Small intestine (tissue), 7 donors: Measurements from ENCODE around the gene FAAP100. TPM values are rescaled to one million over a fixed set of nuclear protein-coding genes. Genes with fewer than 3 reads are reported as not detected.
A peak's percentile ranks its signal among the peaks of the same experiment; 100 is the strongest.

Source experiments
- DNase-seq, 2 donors: peaks; one replicate each; pipeline versions ENCODE4 v3.0.0 to v3.0.0-alpha.2; 2013
- FAIRE-seq: peaks from 2 replicates; lab custom pipeline; 2012; peaks lifted over from hg19 to GRCh38; lab: Jason Lieb, UNC
- H3K27ac ChIP-seq, 3 donors: one replicate each; pipeline ENCODE4 v1.5.1; 2013; ENCODE audit warnings: low read length in 2 of 3, mild to moderate bottlenecking in 2 of 3, control low read depth in 1 of 3, inconsistent platforms in 1 of 3, low read depth in 1 of 3, moderate library complexity in 1 of 3
- H3K27me3 ChIP-seq, 3 donors: one replicate each; pipeline ENCODE4 v1.6.1; 2013; ENCODE audit warnings: low read length in 3 of 3, inconsistent platforms in 1 of 3; ENCODE audit not compliant: control insufficient read depth in 3 of 3, insufficient read depth in 3 of 3
- H3K36me3 ChIP-seq, 3 donors: one replicate each; pipeline ENCODE4 v1.6.1; 2013; ENCODE audit warnings: low read length in 3 of 3, inconsistent platforms in 1 of 3, low read depth in 1 of 3, mild to moderate bottlenecking in 1 of 3, moderate library complexity in 1 of 3; ENCODE audit not compliant: control insufficient read depth in 3 of 3, insufficient read depth in 2 of 3
- H3K4me1 ChIP-seq, 3 donors: one replicate each; pipeline ENCODE4 v1.6.1; 2013; ENCODE audit warnings: low read length in 2 of 3, inconsistent platforms in 1 of 3, low read depth in 1 of 3, mild to moderate bottlenecking in 1 of 3, moderate library complexity in 1 of 3; ENCODE audit not compliant: control insufficient read depth in 3 of 3, insufficient read depth in 2 of 3
- H3K4me3 ChIP-seq, 3 donors: one replicate each; pipeline ENCODE4 v1.5.1; 2013; ENCODE audit warnings: low read length in 3 of 3, control low read depth in 1 of 3, inconsistent platforms in 1 of 3, low read depth in 1 of 3, mild to moderate bottlenecking in 1 of 3, moderate library complexity in 1 of 3
- H3K9me3 ChIP-seq, 2 donors: one replicate each; pipeline ENCODE4 v1.6.1; 2013; ENCODE audit warnings: low read depth in 1 of 2, low read length in 1 of 2; ENCODE audit not compliant: control insufficient read depth in 2 of 2, insufficient read depth in 1 of 2
- WGBS, 3 donors: extraction: QIAGEN DNeasy Blood & Tissue Kit; methylation state at CpG; one replicate each; pipeline ENCODE4 v1.1.7; 2013; 5-methylcytosine and 5-hydroxymethylcytosine counted together
- polyA plus RNA-seq, 4 donors: library from polyadenylated mRNA; stranded (reverse) in 3 of 4; unstranded in 1 of 4; fragments of 200-250 nt in 3 of 4; fragments of 120-200 nt in 1 of 4; gene quantifications; one replicate each; pipeline versions ENCODE4 v1.2.1 to v1.2.3, GENCODE V29; 2013
- donor health status: healthy with polysubstance abuse.
- donor health status: control.
- donor health status: control.
- donor health status: Bipolar disorder and iron deficiency.
- donor health status: healthy.

Gene FAAP100
- polyA plus RNA-seq, 4 donors: 23.7 to 30.2 (median 26.9) TPM

DNA sequence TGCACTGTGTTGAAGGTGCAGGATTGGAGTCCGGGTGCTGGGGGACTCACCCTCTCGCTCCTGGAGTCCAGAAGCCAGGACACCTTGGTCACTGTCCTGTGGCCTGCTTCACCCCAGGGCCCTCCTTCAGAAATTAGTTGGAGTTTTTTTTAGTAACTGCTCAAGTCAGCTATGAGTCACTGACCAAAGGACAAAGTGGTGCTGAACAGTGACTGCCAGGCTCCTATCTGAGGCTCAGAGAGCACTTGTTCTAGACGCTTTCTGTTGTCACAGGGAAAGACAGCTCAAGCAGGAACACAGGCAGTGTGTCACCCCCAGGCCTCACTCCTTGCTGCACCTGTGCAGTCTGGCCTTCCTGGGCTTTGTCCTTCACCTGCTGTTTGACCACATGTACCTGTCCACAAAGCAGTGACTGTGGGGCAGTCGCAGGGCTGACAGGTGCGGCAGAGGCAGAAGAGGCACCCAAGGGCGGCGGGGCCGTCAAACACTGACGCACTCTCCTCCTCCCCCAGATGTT lies 4.1 kb upstream of the FAAP100 start:
- Histone ChIP-seq H3K9me3 (no peaks in the 10 kb centered on the region), H3K27ac (peak overlapping the region; percentile 70 to 83 (median 73)), H3K4me1 (peaks cover 8 to 36% (median 9%) of the 10 kb centered on the region in 3 donors), H3K36me3 (peaks cover 2 to 63% (median 5%) of the 10 kb centered on the region in 3 donors), H3K4me3 (no peak overlapping the region), H3K27me3 (no peaks in the 10 kb centered on the region)
- 31 to 66% (median 49%) methylated on average over 9 of the region's 9 CpGs for WGBS, 3 donors
- no peak for FAIRE-seq
- DNase-seq: peak; percentile 77 to 93

DNA sequence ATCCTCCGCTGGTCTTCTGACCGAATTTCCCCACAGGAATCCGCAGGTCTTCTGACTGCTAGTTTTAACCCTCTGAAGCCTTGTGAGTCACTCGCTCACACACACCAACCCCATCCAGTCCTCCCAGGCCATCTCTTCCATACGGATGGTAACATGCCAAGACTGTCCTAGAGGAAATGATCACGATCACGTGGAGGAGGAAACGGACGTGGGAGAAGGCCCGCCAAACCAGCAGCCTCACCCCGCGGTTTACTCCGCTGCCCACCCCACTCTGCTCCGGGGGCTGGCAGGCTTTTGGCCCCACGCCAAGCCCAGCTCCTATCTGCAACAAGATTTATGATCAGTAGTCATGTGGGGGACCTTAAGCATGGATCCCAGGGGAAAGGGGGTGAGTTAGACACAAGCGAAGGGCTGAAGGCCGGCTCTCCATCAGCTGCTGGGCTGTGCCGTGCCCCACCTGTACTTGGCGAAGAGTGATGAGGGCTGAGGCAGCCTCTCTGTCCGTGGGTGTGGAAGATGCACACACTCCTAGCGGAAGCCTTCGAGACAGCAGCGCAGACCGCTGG lies 1.5 kb upstream of the FAAP100 start:
- Histone ChIP-seq H3K27me3 (no peaks in the 10 kb centered on the region), H3K36me3 (peaks cover 2 to 62% (median 3%) of the 10 kb centered on the region in 3 donors), H3K4me3 (peak overlapping the region in 2 of 3 donors; percentile 93), H3K9me3 (no peaks in the 10 kb centered on the region), H3K27ac (peak overlapping the region; percentile 90 to 92 (median 91)), H3K4me1 (peaks cover 8 to 42% (median 11%) of the 10 kb centered on the region in 3 donors)
- DNase-seq (peak; percentile 19 to 56), FAIRE-seq (no peak)
- WGBS, 3 donors: 26 to 30% (median 29%) methylated on average over 24 of the region's 24 CpGs

DNA sequence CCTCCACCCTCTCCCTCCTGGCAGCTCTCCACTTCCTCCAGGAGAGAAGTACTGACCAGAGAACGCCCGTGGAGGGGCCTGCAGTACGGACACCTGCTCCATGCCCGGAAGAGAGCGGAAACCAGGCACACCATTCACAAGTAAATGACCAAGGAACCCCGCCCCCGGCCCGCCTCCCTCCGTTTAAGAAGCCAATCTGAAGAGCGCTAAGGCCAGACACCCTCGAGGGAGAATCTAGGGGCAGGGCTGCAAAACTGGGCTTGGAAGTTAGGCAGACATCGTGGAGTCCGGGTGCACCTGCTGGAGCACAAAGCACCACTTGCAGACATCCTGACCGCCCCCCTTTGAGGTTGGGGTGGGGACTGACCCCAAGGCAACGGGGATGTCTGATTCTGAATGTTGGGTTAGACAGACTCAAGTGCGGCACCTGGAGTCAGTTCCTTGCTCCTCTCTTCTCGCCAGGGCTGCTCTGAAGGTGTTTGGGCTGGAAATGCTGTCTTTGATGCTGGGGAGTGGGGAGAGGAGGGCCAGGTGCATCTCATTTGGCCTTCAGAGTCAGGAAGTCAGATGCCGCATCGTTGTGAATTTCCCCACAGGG lies 964 bp upstream of the FAAP100 start:
- Histone ChIP-seq H3K27ac (peak overlapping the region; percentile 90 to 92 (median 91)), H3K27me3 (no peaks in the 10 kb centered on the region), H3K4me3 (peak overlapping the region; percentile 80 to 93 (median 93)), H3K4me1 (peaks cover 8 to 42% (median 11%) of the 10 kb centered on the region in 3 donors), H3K36me3 (peaks cover 0 to 62% (median 3%) of the 10 kb centered on the region in 3 donors), H3K9me3 (no peaks in the 10 kb centered on the region)
- no peak for FAIRE-seq
- WGBS, 3 donors: 0 to 1% (median 0%) methylated on average over 18 to 19 of the region's 19 CpGs
- DNase-seq: peak; percentile 90

DNA sequence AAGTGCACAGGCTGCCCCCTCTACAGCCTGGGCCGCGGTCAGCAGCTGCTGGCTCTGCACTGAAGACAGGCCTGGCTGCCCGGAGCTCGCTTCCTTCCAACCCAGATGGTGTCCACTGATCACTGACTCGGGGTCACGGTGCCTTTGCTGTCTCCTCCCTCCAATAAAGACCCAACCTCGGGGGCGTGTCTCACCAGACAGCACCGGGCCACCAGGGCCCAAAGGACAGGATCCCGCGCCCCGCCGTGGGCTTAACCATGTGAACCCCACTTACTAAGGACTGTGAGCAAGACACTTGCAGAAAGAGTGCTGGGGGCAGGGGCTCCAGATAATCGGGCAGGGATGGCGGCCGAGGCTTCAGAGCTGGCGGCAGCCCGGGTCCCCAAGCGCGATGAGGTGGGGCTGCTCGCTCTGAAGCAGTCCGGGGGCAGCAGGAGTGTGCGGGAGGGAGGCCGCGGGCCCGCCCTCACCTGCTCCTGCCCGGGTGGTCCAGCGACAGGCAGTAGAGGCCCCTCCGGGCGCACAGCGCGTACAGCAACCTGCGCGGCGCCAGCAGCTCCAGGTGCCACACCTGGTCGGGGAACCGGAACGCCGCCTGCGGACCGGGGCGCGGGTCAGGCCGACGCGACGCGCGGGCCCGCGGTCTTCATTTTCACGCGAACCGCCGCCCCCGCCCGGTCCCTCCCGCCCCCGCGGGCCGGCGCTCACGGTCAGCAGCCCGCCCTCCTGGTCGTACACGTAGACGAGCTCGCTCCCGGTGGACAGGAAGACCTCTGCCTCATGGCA lies 502 bp downstream of the FAAP100 start:
- Histone ChIP-seq H3K4me1 (peaks cover 8 to 36% (median 8%) of the 10 kb centered on the region in 3 donors), H3K27me3 (no peaks in the 10 kb centered on the region), H3K4me3 (peak overlapping the region; percentile 80 to 93 (median 93)), H3K36me3 (peaks cover 3 to 62% (median 3%) of the 10 kb centered on the region in 3 donors), H3K9me3 (no peaks in the 10 kb centered on the region), H3K27ac (peak overlapping the region in 2 of 3 donors; percentile 15 to 61)
- WGBS, 3 donors: 1% methylated on average over 45 to 69 of the region's 69 CpGs
- DNase-seq (peak; percentile 39 to 42), FAIRE-seq (no peak)

DNA sequence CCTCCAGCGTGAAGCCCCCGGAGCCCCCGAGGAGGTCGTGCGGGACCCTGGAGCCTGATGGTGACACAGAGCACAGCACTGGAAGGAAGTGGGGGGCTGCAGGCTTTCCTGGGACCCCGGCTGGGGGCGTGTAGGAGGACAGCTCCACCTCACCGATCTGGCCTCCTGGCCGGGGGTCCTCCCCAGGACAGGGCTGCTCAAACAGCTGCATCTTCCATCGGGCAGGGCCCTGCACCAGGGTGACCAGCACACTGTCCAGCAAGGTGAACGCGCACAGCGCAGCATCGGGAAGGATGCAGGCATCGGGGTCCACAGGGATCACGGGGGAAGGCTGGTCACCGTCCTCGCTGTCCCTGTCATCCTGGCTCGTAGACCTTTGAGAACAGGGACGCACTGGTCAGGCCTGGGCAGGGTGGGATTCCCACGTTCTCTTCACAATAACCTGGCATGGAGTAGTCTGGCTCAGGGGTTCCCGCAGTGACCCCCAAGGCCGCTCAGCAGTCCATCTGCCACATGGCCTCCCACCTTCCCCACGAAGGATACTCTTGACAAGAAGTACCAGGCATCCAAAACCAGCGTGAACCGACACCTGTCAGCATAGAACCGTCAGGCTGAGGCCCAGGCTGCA lies 1.2 kb downstream of the FAAP100 start:
- H3K36me3 ChIP-seq: peaks cover 3 to 64% (median 5%) of the 10 kb centered on the region in 3 donors

DNA sequence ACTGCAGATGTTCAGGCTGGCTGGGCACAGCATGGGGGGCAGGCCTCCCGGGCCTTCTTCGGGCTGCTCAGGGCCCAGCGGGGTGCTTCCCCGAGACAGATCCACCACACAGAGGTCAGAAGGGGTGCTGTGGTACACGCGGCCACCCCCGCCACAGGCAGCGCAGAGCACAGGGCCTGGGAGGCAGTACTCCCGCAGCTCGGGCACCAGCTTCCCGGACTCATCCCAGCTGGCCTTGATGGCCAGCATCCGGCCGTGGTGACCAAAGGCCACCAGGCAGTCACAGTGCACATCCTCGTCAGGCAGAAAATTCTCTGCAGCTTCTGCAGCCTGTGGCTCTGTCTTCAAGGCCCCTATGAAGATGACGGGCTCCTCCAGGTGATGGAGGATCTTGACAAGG lies 1.9 kb downstream of the FAAP100 start:
- FAIRE-seq (no peak), DNase-seq (no peak)
- Histone ChIP-seq H3K9me3 (no peaks in the 10 kb centered on the region), H3K27me3 (no peaks in the 10 kb centered on the region), H3K4me3 (no peak overlapping the region), H3K36me3 (peaks cover 3 to 65% (median 5%) of the 10 kb centered on the region in 3 donors), H3K27ac (no peak overlapping the region), H3K4me1 (peaks cover 8 to 22% (median 8%) of the 10 kb centered on the region in 3 donors)
- WGBS, 3 donors: 92 to 97% (median 94%) methylated on average over 15 of the region's 15 CpGs

More for the DNA sequence above, 1.2 kb downstream of the FAAP100 start:
- no peak for FAIRE-seq
- peaks cover 8 to 29% (median 8%) of the 10 kb centered on the region in 3 donors for H3K4me1 ChIP-seq
- H3K9me3 ChIP-seq: no peaks in the 10 kb centered on the region
- DNase-seq: no peak
- no peaks in the 10 kb centered on the region for H3K27me3 ChIP-seq
- peak overlapping the region in 2 of 3 donors; percentile 93 for H3K4me3 ChIP-seq
- H3K27ac ChIP-seq: no peak overlapping the region
- 82% methylated on average over 27 of the region's 27 CpGs for WGBS, 3 donors

DNA sequence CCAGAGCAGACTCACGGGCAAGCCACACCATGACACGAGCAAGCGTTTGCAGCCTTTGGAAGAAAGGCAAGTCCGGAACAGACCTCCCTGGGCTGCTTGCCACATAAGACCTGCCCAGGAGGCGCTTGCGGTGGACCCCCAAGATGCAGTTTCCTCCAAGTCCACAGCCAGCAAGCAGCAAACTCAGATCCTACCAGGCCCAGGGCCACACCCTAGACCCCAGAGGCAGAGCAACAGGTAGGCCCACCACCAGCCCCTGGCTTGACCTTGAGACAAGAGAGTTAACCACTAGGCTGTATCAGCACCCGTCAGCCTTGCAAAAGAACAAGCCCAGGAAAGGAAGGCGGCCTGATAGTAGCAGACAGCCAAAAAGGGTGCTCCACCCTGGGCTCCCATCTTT lies 2.3 kb downstream of the FAAP100 start:
- H3K4me3 ChIP-seq: no peak overlapping the region
- no peak overlapping the region for H3K27ac ChIP-seq
- H3K4me1 ChIP-seq: peaks cover 8 to 20% (median 8%) of the 10 kb centered on the region in 3 donors
- no peaks in the 10 kb centered on the region for H3K27me3 ChIP-seq
- peaks cover 3 to 70% (median 7%) of the 10 kb centered on the region in 3 donors for H3K36me3 ChIP-seq
- WGBS, 3 donors: 92 to 98% (median 96%) methylated on average over 8 of the region's 8 CpGs
- DNase-seq (no peak), FAIRE-seq (no peak)
- no peaks in the 10 kb centered on the region for H3K9me3 ChIP-seq
